WTC11 (cell line): ENCODE data around the gene ZFR. TPM values are rescaled to one million over a fixed set of nuclear protein-coding genes. Genes with fewer than 3 reads are reported as not detected.

ENCODE experiments used
- ATAC-seq: fragments of 200-7000 bp; cut with Tn5 transposase; 2 replicates; pipeline ENCODE4 v1.10.0; 2021; ENCODE audit warnings: mild to moderate bottlenecking, moderate library complexity
- CTCF ChIA-PET: fragments of 300-600 bp; sonication (Branson Sonifier 250); formaldehyde crosslinking; loops from one replicate; lab custom pipeline; 2021; ENCODE audit warnings: antibody characterized with exemption; lab: Charles Lee
- POLR2A ChIA-PET: fragments of 350-600 bp; sonication (Branson Sonifier 250); formaldehyde crosslinking; loops from one replicate; lab custom pipeline; 2021; ENCODE audit warnings: antibody characterized with exemption; lab: Charles Lee
- DNase-seq: peaks from one replicate; pipeline ENCODE4 v3.0.0; 2021; ENCODE audit warnings: low spot score
- H3K27ac Mint-ChIP-seq: 2 replicates; pipeline ENCODE4 v1.8.0; 2021; ENCODE audit warnings: mixed read lengths
- H3K27me3 Mint-ChIP-seq: 2 replicates; pipeline ENCODE4 v1.8.0; 2021; ENCODE audit warnings: low read depth, mild to moderate bottlenecking, moderate library complexity, mixed read lengths
- H3K36me3 Mint-ChIP-seq: 2 replicates; pipeline ENCODE4 v1.8.0; 2021; ENCODE audit warnings: mixed read lengths
- H3K4me1 Mint-ChIP-seq: 2 replicates; pipeline ENCODE4 v1.8.0; 2022; ENCODE audit warnings: mixed read lengths
- H3K4me3 Mint-ChIP-seq: 2 replicates; pipeline ENCODE4 v1.8.0; 2021; ENCODE audit warnings: mild to moderate bottlenecking, moderate library complexity, mixed read lengths
- H3K9me3 Mint-ChIP-seq: 2 replicates; pipeline ENCODE4 v1.8.0; 2021; ENCODE audit warnings: mixed read lengths
- CBFB ChIP-seq: sonication (generic); formaldehyde crosslinking; IDR thresholded peaks from 2 replicates; pipeline ENCODE4 v1.8.1; 2022; ENCODE audit warnings: mild to moderate bottlenecking, low read depth, missing genetic modification reagents
- FOXK1 ChIP-seq: sonication (generic); formaldehyde crosslinking; IDR thresholded peaks from 2 replicates; pipeline ENCODE4 v1.8.0; 2022; ENCODE audit warnings: mild to moderate bottlenecking, moderate library complexity, missing genetic modification reagents
- HMGA2 ChIP-seq: fragments of 250-450 bp; sonication (Bioruptor Pico); IDR thresholded peaks from 2 replicates; pipeline ENCODE4 v1.4.0; 2021; ENCODE audit warnings: mild to moderate bottlenecking, moderate library complexity
- JAZF1 ChIP-seq: fragments of 250-450 bp; sonication (Bioruptor Pico); IDR thresholded peaks from 2 replicates; pipeline ENCODE4 v1.9.0; 2021; ENCODE audit warnings: moderate library complexity, mild to moderate bottlenecking, inconsistent platforms
- MXD4 ChIP-seq: fragments of 250-450 bp; sonication (Bioruptor Pico); IDR thresholded peaks from 2 replicates; pipeline ENCODE4 v1.8.0; 2021; ENCODE audit warnings: mild to moderate bottlenecking, moderate library complexity, borderline replicate concordance
- MYBL2 ChIP-seq: sonication (generic); formaldehyde crosslinking; IDR thresholded peaks from 2 replicates; pipeline ENCODE4 v1.8.1; 2023; ENCODE audit warnings: mild to moderate bottlenecking, moderate library complexity, missing genetic modification reagents
- TEAD1 ChIP-seq: sonication (generic); formaldehyde crosslinking; IDR thresholded peaks from 2 replicates; pipeline ENCODE4 v1.8.0; 2022; ENCODE audit warnings: mild to moderate bottlenecking, missing genetic modification reagents
- ZNF138 ChIP-seq: sonication (generic); formaldehyde crosslinking; conservative IDR thresholded peaks from 2 replicates; pipeline ENCODE4 v1.8.1; 2022; ENCODE audit warnings: mild to moderate bottlenecking, moderate library complexity, missing genetic modification reagents
- ZNF263 ChIP-seq: sonication (generic); formaldehyde crosslinking; IDR thresholded peaks from 2 replicates; pipeline ENCODE4 v1.8.1; 2022; ENCODE audit warnings: low read depth, mild to moderate bottlenecking, moderate library complexity, missing genetic modification reagents
- ZNF317 ChIP-seq: sonication (generic); formaldehyde crosslinking; IDR thresholded peaks from 2 replicates; pipeline ENCODE4 v1.8.1; 2023; ENCODE audit warnings: low read depth, mild to moderate bottlenecking, moderate library complexity, missing genetic modification reagents, borderline replicate concordance
- ZNF532 ChIP-seq: fragments of 250-450 bp; sonication (Bioruptor Pico); IDR thresholded peaks from 2 replicates; pipeline ENCODE4 v1.9.0; 2021; ENCODE audit warnings: mild to moderate bottlenecking, borderline replicate concordance
- total RNA-seq: library from RNA; stranded (reverse); gene quantifications from 3 replicates; pipeline ENCODE4 v1.2.3, GENCODE V29; 2021
- TF ChIP-seq, protein P1 (sequence below): fragments of 250-450 bp; sonication (Bioruptor Pico); IDR thresholded peaks from 2 replicates; pipeline ENCODE4 v1.9.0; 2021; ENCODE audit warnings: mild to moderate bottlenecking
- TF ChIP-seq, protein P2 (sequence below): sonication (generic); formaldehyde crosslinking; conservative IDR thresholded peaks from 2 replicates; pipeline ENCODE4 v1.8.1; 2022; ENCODE audit warnings: mild to moderate bottlenecking, missing genetic modification reagents
- TF ChIP-seq, protein P3 (sequence below): fragments of 200-600 bp; IDR thresholded peaks from 2 replicates; pipeline ENCODE4 v1.8.0; 2022; ENCODE audit warnings: antibody characterized with exemption
- TF ChIP-seq, protein P4 (sequence below): fragments of 250-450 bp; sonication (Bioruptor Pico); IDR thresholded peaks from 2 replicates; pipeline ENCODE4 v2.1.2; 2022; ENCODE audit warnings: mild to moderate bottlenecking, moderate library complexity
- TF ChIP-seq, protein P5 (sequence below): sonication (generic); formaldehyde crosslinking; IDR thresholded peaks from 2 replicates; pipeline ENCODE4 v1.8.1; 2022; ENCODE audit warnings: mild to moderate bottlenecking, moderate library complexity, missing genetic modification reagents

Gene ZFR
- total RNA-seq, 1 experiment from 2014 or later, result 64.5 TPM

DNA sequence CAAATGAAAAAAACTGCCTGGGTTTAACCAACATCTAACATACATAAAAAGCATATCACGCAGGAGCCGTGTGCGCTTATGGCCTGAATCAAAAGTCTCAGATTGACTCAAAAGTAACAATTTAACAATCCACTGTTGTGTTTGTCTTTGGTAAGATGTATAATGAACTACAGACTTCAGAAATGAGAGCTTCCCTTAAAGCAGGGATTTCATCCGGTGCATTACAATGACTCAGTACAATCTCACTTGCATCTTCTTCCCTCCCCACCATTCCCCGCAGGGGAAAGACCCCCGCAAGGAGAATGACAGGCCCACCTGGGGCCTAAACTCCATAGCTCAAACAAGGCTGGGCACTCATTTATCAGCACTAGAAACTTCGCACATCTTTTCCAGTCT lies 1.4 kb downstream of the ZFR start:
- Mint-ChIP-seq H3K27ac (peak overlapping the region; percentile 33; the same call in 1 of the 2 replicates), H3K36me3 (peaks cover 7% of the 10 kb centered on the region; the same call in 1 of the 2 replicates), H3K4me3 (peak overlapping the region; percentile 90), H3K27me3 (peaks cover 20% of the 10 kb centered on the region), H3K4me1 (peaks cover 47% of the 10 kb centered on the region), H3K9me3 (no peaks in the 10 kb centered on the region)
- ATAC-seq (no peak), DNase-seq (no peak)
- ChIA-PET POLR2A (interaction anchor here (0.6 kb wide), 1 partner anchor 272 kb away, joined by 3 read pairs; no protein-coding TSS in a partner anchor), CTCF (interaction anchor here (0.9 kb wide), 1 partner anchor 114 kb away, joined by 3 read pairs; no protein-coding TSS in a partner anchor)
- TF ChIP-seq, protein P1, sequence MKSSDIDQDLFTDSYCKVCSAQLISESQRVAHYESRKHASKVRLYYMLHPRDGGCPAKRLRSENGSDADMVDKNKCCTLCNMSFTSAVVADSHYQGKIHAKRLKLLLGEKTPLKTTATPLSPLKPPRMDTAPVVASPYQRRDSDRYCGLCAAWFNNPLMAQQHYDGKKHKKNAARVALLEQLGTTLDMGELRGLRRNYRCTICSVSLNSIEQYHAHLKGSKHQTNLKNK, result no peak
- TF ChIP-seq ZNF532 (CRISPR knock-in tag) (no peak), TEAD1 (no peak), ZNF138 (no peak), ZNF263 (CRISPR knock-in tag) (no peak), ZNF317 (CRISPR knock-in tag) (no peak), MXD4 (CRISPR knock-in tag) (no peak), MYBL2 (CRISPR knock-in tag) (no peak), HMGA2 (CRISPR knock-in tag) (no peak), JAZF1 (CRISPR knock-in tag) (no peak), FOXK1 (CRISPR knock-in tag) (no peak), CBFB (no peak)
- TF ChIP-seq, protein P2, sequence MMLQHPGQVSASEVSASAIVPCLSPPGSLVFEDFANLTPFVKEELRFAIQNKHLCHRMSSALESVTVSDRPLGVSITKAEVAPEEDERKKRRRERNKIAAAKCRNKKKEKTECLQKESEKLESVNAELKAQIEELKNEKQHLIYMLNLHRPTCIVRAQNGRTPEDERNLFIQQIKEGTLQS (CRISPR knock-in tag), result no peak
- TF ChIP-seq, protein P3, sequence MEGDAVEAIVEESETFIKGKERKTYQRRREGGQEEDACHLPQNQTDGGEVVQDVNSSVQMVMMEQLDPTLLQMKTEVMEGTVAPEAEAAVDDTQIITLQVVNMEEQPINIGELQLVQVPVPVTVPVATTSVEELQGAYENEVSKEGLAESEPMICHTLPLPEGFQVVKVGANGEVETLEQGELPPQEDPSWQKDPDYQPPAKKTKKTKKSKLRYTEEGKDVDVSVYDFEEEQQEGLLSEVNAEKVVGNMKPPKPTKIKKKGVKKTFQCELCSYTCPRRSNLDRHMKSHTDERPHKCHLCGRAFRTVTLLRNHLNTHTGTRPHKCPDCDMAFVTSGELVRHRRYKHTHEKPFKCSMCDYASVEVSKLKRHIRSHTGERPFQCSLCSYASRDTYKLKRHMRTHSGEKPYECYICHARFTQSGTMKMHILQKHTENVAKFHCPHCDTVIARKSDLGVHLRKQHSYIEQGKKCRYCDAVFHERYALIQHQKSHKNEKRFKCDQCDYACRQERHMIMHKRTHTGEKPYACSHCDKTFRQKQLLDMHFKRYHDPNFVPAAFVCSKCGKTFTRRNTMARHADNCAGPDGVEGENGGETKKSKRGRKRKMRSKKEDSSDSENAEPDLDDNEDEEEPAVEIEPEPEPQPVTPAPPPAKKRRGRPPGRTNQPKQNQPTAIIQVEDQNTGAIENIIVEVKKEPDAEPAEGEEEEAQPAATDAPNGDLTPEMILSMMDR, result no peak
- TF ChIP-seq, protein P4, sequence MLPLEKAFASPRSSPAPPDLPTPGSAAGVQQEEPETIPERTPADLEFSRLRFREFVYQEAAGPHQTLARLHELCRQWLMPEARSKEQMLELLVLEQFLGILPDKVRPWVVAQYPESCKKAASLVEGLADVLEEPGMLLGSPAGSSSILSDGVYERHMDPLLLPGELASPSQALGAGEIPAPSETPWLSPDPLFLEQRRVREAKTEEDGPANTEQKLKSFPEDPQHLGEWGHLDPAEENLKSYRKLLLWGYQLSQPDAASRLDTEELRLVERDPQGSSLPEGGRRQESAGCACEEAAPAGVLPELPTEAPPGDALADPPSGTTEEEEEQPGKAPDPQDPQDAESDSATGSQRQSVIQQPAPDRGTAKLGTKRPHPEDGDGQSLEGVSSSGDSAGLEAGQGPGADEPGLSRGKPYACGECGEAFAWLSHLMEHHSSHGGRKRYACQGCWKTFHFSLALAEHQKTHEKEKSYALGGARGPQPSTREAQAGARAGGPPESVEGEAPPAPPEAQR, result no peak
- TF ChIP-seq, protein P5, sequence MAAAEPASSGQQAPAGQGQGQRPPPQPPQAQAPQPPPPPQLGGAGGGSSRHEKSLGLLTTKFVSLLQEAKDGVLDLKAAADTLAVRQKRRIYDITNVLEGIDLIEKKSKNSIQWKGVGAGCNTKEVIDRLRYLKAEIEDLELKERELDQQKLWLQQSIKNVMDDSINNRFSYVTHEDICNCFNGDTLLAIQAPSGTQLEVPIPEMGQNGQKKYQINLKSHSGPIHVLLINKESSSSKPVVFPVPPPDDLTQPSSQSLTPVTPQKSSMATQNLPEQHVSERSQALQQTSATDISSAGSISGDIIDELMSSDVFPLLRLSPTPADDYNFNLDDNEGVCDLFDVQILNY (CRISPR knock-in tag), result no peak
